ENCODE measurements around the gene HM13.

- TF ChIP-seq CTCF (IDR thresholded peaks at IDR 0.05; ENCODE audit: low read depth, low read length) (no peak), MAX (IDR thresholded peaks at IDR 0.05; ENCODE audit: low read depth, low read length) (no peak), POLR2A (IDR thresholded peaks at IDR 0.05; ENCODE audit: extremely low read depth, insufficient read length) (no peak), MYC (IDR thresholded peaks at IDR 0.05; ENCODE audit: low read depth, low read length) (no peak)
Measured at GRCh38 chr20:31473331-31474096, 40.7 kb upstream of the HM13 start.

Data from NB4 (cell line).